Fibroblast of mammary gland (primary cell): ENCODE data around the gene C19orf12.
"Not testable (repeated sequence)": the region's sequence is repeated elsewhere in the genome, so short reads cannot be mapped to it uniquely, and the experiment has no call there.

Source experiments
- DNase-seq: peaks from one replicate; pipeline ENCODE4 v3.0.0-alpha.2; 2010; ENCODE audit warnings: low read depth
- H3K4me3 ChIP-seq: 2 replicates; pipeline ENCODE4 v1.5.1; 2011; ENCODE audit warnings: low read depth, mild to moderate bottlenecking, low read length, moderate library complexity; ENCODE audit not compliant: control insufficient read depth
- CTCF ChIP-seq: conservative IDR thresholded peaks from 2 replicates; pipeline ENCODE4 v1.5.1; 2011; ENCODE audit warnings: low read depth, low read length, inconsistent platforms; ENCODE audit not compliant: control insufficient read depth, insufficient read depth

Gene C19orf12

DNA sequence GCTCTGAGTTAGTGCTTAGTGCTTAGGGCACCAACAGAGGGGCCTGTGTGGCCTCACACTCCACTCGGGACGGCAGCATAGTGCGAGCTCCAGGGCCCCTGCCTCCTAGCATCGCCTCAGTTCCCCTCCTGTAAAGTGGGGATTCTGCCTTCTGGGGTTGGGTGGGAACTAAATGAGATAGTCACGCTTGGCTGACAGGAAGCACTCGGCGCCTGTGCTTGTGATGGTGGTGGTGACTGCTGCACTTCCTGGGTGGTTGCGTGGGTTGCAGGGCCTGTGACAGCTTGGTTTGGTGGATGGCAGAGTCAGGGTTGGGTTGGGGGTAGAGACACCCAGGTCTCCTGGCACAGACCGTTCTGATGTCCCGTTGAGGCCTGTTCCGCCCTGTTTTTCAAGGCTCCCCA, 42.1 kb downstream of the C19orf12 start:
- no peak overlapping the region for H3K4me3 ChIP-seq
- no peak for TF ChIP-seq CTCF
- DNase-seq: no peak

DNA sequence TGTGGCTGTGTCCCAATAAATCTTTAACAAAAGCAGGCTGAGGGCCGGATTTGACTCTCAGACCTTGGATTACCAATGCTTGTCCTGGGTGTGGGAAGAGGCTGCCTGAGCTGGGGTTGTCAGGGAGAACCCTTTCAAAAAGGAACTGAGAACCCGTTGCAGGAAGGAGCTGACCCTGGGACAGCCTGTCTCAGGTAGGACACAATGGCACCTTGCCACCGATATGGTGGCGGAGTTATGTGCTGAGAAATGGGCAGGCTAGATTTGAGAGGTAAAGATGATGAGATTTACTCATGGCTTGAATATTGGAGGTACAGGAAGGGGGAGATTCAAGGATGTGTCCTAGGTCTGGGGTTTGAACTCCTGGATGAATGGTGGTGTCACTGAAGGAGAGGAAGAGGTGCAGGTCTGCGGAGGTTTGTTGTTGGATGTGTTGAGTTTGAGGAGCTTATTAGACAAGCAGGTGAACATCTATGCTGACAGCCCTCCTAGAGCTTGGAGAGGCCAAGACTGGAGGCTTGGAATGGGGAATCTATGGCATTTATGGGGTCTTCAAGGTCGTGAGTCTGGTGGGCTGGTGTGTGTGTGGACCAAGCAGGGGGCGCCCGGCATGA, 42.6 kb downstream of the C19orf12 start:
- DNase-seq: no peak
- H3K4me3 ChIP-seq: no peak overlapping the region

GRCh38 chr19:29671393-29672160, 43.5 kb downstream of the C19orf12 start:
- DNase-seq: peak; percentile 66
- no peak overlapping the region for H3K4me3 ChIP-seq
- peak; percentile 24 for TF ChIP-seq CTCF

More for the DNA sequence above, 42.6 kb downstream of the C19orf12 start:
- no peak for TF ChIP-seq CTCF

DNA sequence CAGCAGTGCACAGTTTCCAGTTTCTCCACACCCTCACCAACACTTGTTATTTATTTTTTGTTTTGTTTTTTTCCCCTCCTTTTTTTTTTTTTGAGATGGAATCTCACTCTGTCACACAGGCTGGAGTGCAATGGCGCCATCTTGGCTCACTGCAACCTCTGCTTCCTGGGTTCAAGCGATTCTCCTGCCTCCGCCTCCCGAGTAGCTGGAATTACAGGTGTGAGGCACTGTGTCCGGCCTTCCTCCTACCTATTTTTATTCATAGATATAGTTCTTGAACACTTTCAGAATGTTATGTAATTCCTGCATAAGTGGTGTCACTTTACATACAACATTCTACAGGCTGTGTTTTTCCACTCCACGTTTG, 44.1 kb downstream of the C19orf12 start:
- not testable (repeated sequence) for H3K4me3 ChIP-seq, DNase-seq

- no peak overlapping the region for H3K4me3 ChIP-seq
- TF ChIP-seq CTCF: no peak
- no peak for DNase-seq
These were observed 44.8 kb downstream of the C19orf12 start for GRCh38 chr19:29670255-29670654.

DNA sequence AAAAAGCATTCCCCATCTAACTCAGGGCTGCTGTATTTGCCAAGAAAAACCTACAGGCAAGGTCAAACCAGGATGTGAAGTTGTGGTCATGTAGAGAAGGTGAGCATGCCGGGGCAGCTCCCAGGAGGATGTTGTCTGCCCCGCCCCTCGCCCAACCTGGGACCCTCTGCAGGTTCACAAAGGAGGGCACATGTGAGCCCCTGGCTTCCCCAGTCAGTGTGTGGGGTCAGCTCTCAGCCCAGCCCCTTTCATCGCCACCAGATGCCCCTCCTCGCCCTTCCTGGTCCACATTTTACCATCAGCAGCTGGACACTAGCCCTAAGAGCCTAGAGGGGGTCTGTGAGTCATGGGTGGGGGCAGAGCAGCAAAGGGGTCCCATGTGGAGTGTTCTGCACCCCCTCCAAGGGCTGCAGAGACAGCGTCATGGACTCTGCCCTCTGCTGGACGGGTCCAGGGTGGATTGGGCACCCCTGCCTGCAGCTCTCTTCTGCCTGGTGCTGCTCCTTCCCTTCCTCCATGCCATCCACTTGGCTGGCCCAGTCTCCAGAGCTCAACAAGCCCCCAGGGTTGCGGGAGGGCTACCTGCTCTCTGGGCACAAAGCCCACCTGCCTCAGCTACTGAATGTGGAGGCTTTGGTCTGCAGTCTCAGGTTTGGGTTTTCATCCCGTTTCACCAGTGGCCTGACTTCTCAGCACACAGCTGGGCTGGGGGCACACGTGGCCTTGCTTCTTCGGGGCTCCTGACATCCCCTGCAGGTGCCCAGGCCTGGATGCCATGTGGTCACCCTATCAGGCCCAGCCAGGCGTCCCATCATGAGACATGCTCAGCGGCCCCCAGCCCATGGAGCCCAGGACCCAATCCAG, 46.1 kb downstream of the C19orf12 start:
- no peak for TF ChIP-seq CTCF
- DNase-seq: no peak
- no peak overlapping the region for H3K4me3 ChIP-seq

DNA sequence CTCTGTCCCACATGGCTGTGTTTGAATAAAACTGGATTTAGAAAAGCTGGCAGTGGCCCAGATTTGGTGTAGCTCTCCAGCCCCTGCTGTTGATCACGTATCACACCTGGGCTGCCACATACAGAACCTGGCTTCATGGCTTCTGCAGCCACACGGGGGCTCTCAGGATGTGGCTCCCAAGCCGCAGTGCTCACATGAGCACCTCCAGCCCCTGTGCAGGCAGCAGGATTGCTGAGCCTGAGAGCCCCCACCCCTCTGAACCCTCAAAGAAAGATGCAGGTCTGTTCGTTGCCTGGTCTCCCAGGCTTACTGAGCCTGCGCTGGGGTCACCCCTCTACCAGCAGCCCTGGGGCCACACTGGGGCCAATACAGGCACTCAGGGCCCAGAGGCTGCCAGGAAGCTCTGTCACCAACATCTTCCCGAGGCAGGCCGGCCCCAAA, 47.1 kb downstream of the C19orf12 start:
- no peak for DNase-seq
- no peak for TF ChIP-seq CTCF
- no peak overlapping the region for H3K4me3 ChIP-seq
